ENCODE measurements around the gene NTM.
A peak's percentile ranks its signal among the peaks of the same experiment; 100 is the strongest.

NTM gene

DNA sequence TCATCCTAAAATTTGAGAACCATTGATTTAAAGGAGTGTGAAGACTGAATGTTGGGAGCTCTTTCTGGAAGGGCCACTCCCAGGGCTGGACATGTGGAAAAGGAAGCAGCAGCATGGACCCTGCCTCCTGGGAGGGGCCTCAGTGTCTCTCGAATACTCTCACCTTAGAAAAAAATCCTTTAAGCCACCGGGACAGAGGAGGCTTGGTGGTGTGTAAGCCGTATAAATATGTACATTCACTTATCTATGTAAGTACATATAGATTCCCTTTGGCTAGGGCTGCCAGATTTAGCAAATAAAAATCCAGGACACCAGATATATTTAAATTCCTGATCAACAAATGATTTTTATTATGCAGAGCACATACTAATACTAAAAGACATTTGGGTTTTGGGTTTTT is 17.6 kb downstream of the NTM start:
- Histone ChIP-seq H3K79me2 (ENCODE audit: control insufficient read depth, insufficient read depth, low read length) (no peaks in the 10 kb centered on the region), H2BK5ac (ENCODE audit: low read length) (no peak overlapping the region), H3K9ac (ENCODE audit: low read length) (no peak overlapping the region), H3K4me2 (ENCODE audit: low read length) (no peak overlapping the region), H2BK120ac (ENCODE audit: low read depth, low read length) (no peak overlapping the region), H2BK15ac (replicated peaks; ENCODE audit: low read depth) (peak overlapping the region; percentile 19), H3K79me1 (ENCODE audit: low read length) (no peaks in the 10 kb centered on the region), H3K18ac (ENCODE audit: low read length) (no peak overlapping the region), H3K4me3 (ENCODE audit: low read length) (no peak overlapping the region), H3K36me3 (ENCODE audit: control insufficient read depth, insufficient read depth, low read length) (no peaks in the 10 kb centered on the region), H3K56ac (ENCODE audit: low read length) (no peak overlapping the region), H4K5ac (ENCODE audit: low read length) (no peak overlapping the region), H3K4me1 (ENCODE audit: control insufficient read depth, low read depth, low read length) (no peaks in the 10 kb centered on the region), H4K8ac (ENCODE audit: low read depth, low read length) (no peak overlapping the region), H3K4ac (ENCODE audit: low read depth, low read length) (no peak overlapping the region), H3K27ac (ENCODE audit: low read depth, low read length) (no peak overlapping the region), H2AK5ac (ENCODE audit: low read length) (no peak overlapping the region), H3K27me3 (ENCODE audit: insufficient read depth, low read length, poor library complexity) (no peaks in the 10 kb centered on the region), H3K23ac (ENCODE audit: low read length) (no peak overlapping the region)
- WGBS (ENCODE audit: extremely low coverage, insufficient coverage, low lambda C conversion rate): no CpG with 5 or more reads among the region's 3 CpGs
- DNase-seq: no peak

DNA sequence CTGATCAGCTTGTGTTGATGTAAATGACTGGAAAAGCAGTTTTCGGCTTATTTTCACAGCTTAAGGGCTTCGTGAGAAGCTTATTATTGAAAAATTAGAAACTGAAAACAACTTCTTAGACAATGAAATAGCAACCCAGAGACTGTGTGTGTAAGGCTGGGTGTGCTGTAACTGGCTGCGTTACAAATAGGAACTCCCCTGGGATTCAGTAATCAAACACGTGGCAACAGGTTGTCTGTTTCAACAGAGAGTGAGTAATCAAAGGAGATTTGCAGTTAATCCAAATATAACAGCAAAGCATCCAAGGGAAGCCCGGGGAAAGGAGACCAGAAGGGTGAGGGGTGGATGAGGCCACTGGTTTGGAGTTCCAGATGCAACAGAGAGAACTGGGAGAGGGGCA is 19.2 kb downstream of the NTM start:
- H3K27me3 ChIP-seq (ENCODE audit: insufficient read depth, low read length, poor library complexity): no peaks in the 10 kb centered on the region
- no peak for DNase-seq
- H3K56ac ChIP-seq (ENCODE audit: low read length): no peak overlapping the region
- H3K23ac ChIP-seq (ENCODE audit: low read length): no peak overlapping the region
- no peak overlapping the region for H3K9ac ChIP-seq (ENCODE audit: low read length)
- H3K4ac ChIP-seq (ENCODE audit: low read depth, low read length): no peak overlapping the region
- H2AK5ac ChIP-seq (ENCODE audit: low read length): no peak overlapping the region
- no peak overlapping the region for H2BK5ac ChIP-seq (ENCODE audit: low read length)
- H3K4me2 ChIP-seq (ENCODE audit: low read length): no peak overlapping the region
- no peaks in the 10 kb centered on the region for H3K4me1 ChIP-seq (ENCODE audit: control insufficient read depth, low read depth, low read length)
- no peak overlapping the region for H2BK120ac ChIP-seq (ENCODE audit: low read depth, low read length)
- no CpG with 5 or more reads among the region's 5 CpGs for WGBS (ENCODE audit: extremely low coverage, insufficient coverage, low lambda C conversion rate)
- no peaks in the 10 kb centered on the region for H3K36me3 ChIP-seq (ENCODE audit: control insufficient read depth, insufficient read depth, low read length)
- H3K4me3 ChIP-seq (ENCODE audit: low read length): no peak overlapping the region
- H3K79me2 ChIP-seq (ENCODE audit: control insufficient read depth, insufficient read depth, low read length): no peaks in the 10 kb centered on the region
- H3K18ac ChIP-seq (ENCODE audit: low read length): no peak overlapping the region
- H2BK15ac ChIP-seq (replicated peaks; ENCODE audit: low read depth): no peak overlapping the region
- no peaks in the 10 kb centered on the region for H3K79me1 ChIP-seq (ENCODE audit: low read length)
- no peak overlapping the region for H4K5ac ChIP-seq (ENCODE audit: low read length)
- no peak overlapping the region for H4K8ac ChIP-seq (ENCODE audit: low read depth, low read length)
- H3K27ac ChIP-seq (ENCODE audit: low read depth, low read length): no peak overlapping the region

DNA sequence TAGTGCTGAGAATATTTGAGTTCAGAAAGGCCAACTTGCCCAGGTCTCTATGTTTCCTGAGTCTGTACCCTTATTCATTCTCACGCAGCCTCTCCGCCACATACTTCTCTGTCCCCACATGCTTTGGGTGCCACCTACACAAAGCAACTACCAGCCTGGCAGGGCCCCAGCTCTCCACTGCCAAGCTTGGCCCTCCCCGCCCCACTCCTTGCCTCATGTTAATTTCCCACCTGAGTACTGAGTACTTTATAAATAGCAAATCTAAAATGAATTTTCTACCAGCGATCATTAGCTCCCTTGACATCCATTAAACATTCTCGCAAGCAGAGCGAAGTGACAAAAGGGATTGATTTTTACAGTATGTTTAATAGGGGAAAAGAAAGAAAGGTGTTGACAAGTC is 20.8 kb downstream of the NTM start:
- Histone ChIP-seq H2BK120ac (ENCODE audit: low read depth, low read length) (no peak overlapping the region), H3K4ac (ENCODE audit: low read depth, low read length) (no peak overlapping the region), H2BK5ac (ENCODE audit: low read length) (no peak overlapping the region), H3K36me3 (ENCODE audit: control insufficient read depth, insufficient read depth, low read length) (no peaks in the 10 kb centered on the region), H3K27ac (ENCODE audit: low read depth, low read length) (no peak overlapping the region), H4K8ac (ENCODE audit: low read depth, low read length) (no peak overlapping the region), H4K5ac (ENCODE audit: low read length) (no peak overlapping the region), H3K18ac (ENCODE audit: low read length) (peak overlapping the region; percentile 2), H3K27me3 (ENCODE audit: insufficient read depth, low read length, poor library complexity) (no peaks in the 10 kb centered on the region), H2BK15ac (replicated peaks; ENCODE audit: low read depth) (no peak overlapping the region), H3K79me2 (ENCODE audit: control insufficient read depth, insufficient read depth, low read length) (no peaks in the 10 kb centered on the region), H3K4me2 (ENCODE audit: low read length) (no peak overlapping the region), H3K56ac (ENCODE audit: low read length) (no peak overlapping the region), H2AK5ac (ENCODE audit: low read length) (no peak overlapping the region), H3K9ac (ENCODE audit: low read length) (no peak overlapping the region), H3K79me1 (ENCODE audit: low read length) (no peaks in the 10 kb centered on the region), H3K4me3 (ENCODE audit: low read length) (no peak overlapping the region), H3K23ac (ENCODE audit: low read length) (no peak overlapping the region), H3K4me1 (ENCODE audit: control insufficient read depth, low read depth, low read length) (no peaks in the 10 kb centered on the region)
- WGBS (ENCODE audit: extremely low coverage, insufficient coverage, low lambda C conversion rate): no CpG with 5 or more reads among the region's 6 CpGs
- no peak for DNase-seq

DNA sequence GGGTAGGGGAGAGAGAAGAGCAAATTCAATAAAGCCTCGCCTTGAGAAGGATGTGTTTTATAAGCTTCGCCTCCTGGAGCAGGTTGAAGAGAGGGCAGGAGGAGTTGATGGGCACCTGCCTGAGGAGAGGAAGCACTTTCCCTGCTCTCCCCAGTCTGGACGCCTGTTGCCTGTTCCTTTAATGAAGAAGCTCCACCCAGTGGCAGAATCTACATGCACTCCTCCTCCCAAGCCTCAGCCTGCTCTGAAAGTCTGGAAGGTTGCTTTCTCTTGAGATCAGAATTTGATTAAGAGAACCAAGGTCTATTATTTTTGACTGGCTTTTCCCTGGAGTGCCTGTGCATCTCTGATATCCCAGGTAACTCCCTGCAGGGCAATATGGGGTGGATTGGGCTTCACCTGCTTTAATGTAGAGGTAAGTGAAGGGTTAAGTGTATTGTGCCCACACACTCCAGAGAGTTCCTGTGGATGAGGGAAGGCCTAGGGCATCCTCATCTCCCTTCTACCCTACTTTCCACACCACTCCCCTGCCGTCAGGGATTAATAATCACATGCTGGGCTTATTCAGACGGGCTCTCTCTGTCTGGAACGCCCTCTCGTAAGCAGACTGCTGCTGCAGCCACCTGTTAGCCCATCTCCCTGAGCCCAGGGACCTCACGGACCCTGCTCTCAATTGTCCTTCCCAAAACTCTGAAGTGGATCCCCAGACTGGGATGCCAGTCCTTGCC is 22.3 kb downstream of the NTM start:
- no peak overlapping the region for H2BK5ac ChIP-seq (ENCODE audit: low read length)
- H3K9ac ChIP-seq (ENCODE audit: low read length): no peak overlapping the region
- H2BK120ac ChIP-seq (ENCODE audit: low read depth, low read length): no peak overlapping the region
- H3K79me1 ChIP-seq (ENCODE audit: low read length): no peaks in the 10 kb centered on the region
- H3K27ac ChIP-seq (ENCODE audit: low read depth, low read length): no peak overlapping the region
- H3K56ac ChIP-seq (ENCODE audit: low read length): no peak overlapping the region
- H2BK15ac ChIP-seq (replicated peaks; ENCODE audit: low read depth): no peak overlapping the region
- no peak overlapping the region for H3K4me3 ChIP-seq (ENCODE audit: low read length)
- no peaks in the 10 kb centered on the region for H3K4me1 ChIP-seq (ENCODE audit: control insufficient read depth, low read depth, low read length)
- peak; percentile 74 for DNase-seq
- no peaks in the 10 kb centered on the region for H3K79me2 ChIP-seq (ENCODE audit: control insufficient read depth, insufficient read depth, low read length)
- no peaks in the 10 kb centered on the region for H3K36me3 ChIP-seq (ENCODE audit: control insufficient read depth, insufficient read depth, low read length)
- no peaks in the 10 kb centered on the region for H3K27me3 ChIP-seq (ENCODE audit: insufficient read depth, low read length, poor library complexity)
- H2AK5ac ChIP-seq (ENCODE audit: low read length): no peak overlapping the region
- no peak overlapping the region for H3K4me2 ChIP-seq (ENCODE audit: low read length)
- no peak overlapping the region for H3K4ac ChIP-seq (ENCODE audit: low read depth, low read length)
- no peak overlapping the region for H3K18ac ChIP-seq (ENCODE audit: low read length)
- no CpG with 5 or more reads among the region's 8 CpGs for WGBS (ENCODE audit: extremely low coverage, insufficient coverage, low lambda C conversion rate)
- no peak overlapping the region for H4K5ac ChIP-seq (ENCODE audit: low read length)
- H3K23ac ChIP-seq (ENCODE audit: low read length): no peak overlapping the region
- no peak overlapping the region for H4K8ac ChIP-seq (ENCODE audit: low read depth, low read length)

DNA sequence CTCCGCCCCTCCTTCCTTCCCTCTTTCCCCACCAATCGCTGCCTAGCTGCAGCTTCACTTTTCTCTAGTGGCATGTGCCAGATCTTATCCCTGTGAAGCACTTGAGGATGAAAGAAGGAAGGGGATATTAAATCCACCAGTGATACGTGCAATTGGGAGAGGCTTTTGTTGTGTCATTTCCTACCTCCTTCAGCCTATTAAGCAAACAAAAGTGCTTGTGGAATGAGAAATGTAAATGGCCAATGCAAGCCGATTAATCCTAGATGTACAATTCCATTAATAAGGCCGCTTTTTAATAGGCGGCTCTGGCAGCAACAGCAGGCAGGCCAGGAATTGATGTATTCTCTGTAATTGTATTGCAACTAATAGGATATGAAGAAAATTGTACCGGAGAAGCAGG is 23.3 kb downstream of the NTM start:
- Histone ChIP-seq H4K8ac (ENCODE audit: low read depth, low read length) (no peak overlapping the region), H3K4me2 (ENCODE audit: low read length) (no peak overlapping the region), H3K4me1 (ENCODE audit: control insufficient read depth, low read depth, low read length) (no peaks in the 10 kb centered on the region), H3K18ac (ENCODE audit: low read length) (no peak overlapping the region), H3K4me3 (ENCODE audit: low read length) (no peak overlapping the region), H2AK5ac (ENCODE audit: low read length) (no peak overlapping the region), H3K23ac (ENCODE audit: low read length) (no peak overlapping the region), H3K4ac (ENCODE audit: low read depth, low read length) (no peak overlapping the region), H3K56ac (ENCODE audit: low read length) (no peak overlapping the region), H3K27ac (ENCODE audit: low read depth, low read length) (no peak overlapping the region), H2BK120ac (ENCODE audit: low read depth, low read length) (no peak overlapping the region), H2BK15ac (replicated peaks; ENCODE audit: low read depth) (no peak overlapping the region), H3K79me2 (ENCODE audit: control insufficient read depth, insufficient read depth, low read length) (no peaks in the 10 kb centered on the region), H2BK5ac (ENCODE audit: low read length) (no peak overlapping the region), H3K36me3 (ENCODE audit: control insufficient read depth, insufficient read depth, low read length) (no peaks in the 10 kb centered on the region), H3K27me3 (ENCODE audit: insufficient read depth, low read length, poor library complexity) (no peaks in the 10 kb centered on the region), H3K79me1 (ENCODE audit: low read length) (no peaks in the 10 kb centered on the region), H4K5ac (ENCODE audit: low read length) (no peak overlapping the region), H3K9ac (ENCODE audit: low read length) (no peak overlapping the region)
- DNase-seq: no peak
- no CpG with 5 or more reads among the region's 7 CpGs for WGBS (ENCODE audit: extremely low coverage, insufficient coverage, low lambda C conversion rate)

DNA sequence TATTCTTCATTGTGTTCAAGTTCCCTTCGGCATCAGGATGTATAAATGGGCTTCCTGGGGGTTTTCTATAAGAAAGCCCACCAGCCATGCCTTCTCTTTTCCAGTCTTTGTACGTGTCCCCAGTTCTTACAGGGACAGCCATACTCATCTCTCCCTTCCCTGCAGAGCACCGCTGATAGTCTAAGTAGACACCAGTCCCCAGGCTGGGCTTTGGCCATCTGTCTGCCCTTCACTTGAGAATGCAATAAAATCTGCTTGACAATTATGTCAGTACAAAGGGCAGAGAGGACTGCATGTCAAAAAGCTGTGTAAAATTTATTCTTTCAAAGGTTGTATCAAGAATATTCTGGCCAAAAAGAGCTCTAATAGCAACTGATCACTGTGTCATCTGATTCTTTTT is 27.3 kb downstream of the NTM start:
- H2BK15ac ChIP-seq (replicated peaks; ENCODE audit: low read depth): no peak overlapping the region
- no peak overlapping the region for H3K9ac ChIP-seq (ENCODE audit: low read length)
- no CpG with 5 or more reads among the region's 3 CpGs for WGBS (ENCODE audit: extremely low coverage, insufficient coverage, low lambda C conversion rate)
- H4K8ac ChIP-seq (ENCODE audit: low read depth, low read length): no peak overlapping the region
- H3K36me3 ChIP-seq (ENCODE audit: control insufficient read depth, insufficient read depth, low read length): no peaks in the 10 kb centered on the region
- no peak overlapping the region for H4K5ac ChIP-seq (ENCODE audit: low read length)
- no peak overlapping the region for H2BK5ac ChIP-seq (ENCODE audit: low read length)
- no peak overlapping the region for H3K4me2 ChIP-seq (ENCODE audit: low read length)
- H3K4ac ChIP-seq (ENCODE audit: low read depth, low read length): no peak overlapping the region
- DNase-seq: no peak
- no peaks in the 10 kb centered on the region for H3K27me3 ChIP-seq (ENCODE audit: insufficient read depth, low read length, poor library complexity)
- no peaks in the 10 kb centered on the region for H3K79me1 ChIP-seq (ENCODE audit: low read length)
- H3K27ac ChIP-seq (ENCODE audit: low read depth, low read length): no peak overlapping the region
- H3K4me1 ChIP-seq (ENCODE audit: control insufficient read depth, low read depth, low read length): no peaks in the 10 kb centered on the region
- H3K4me3 ChIP-seq (ENCODE audit: low read length): no peak overlapping the region
- H2BK120ac ChIP-seq (ENCODE audit: low read depth, low read length): no peak overlapping the region
- H2AK5ac ChIP-seq (ENCODE audit: low read length): no peak overlapping the region
- H3K23ac ChIP-seq (ENCODE audit: low read length): no peak overlapping the region
- no peak overlapping the region for H3K18ac ChIP-seq (ENCODE audit: low read length)
- no peaks in the 10 kb centered on the region for H3K79me2 ChIP-seq (ENCODE audit: control insufficient read depth, insufficient read depth, low read length)
- H3K56ac ChIP-seq (ENCODE audit: low read length): no peak overlapping the region

Measured in mesendoderm (in vitro differentiated cells).